ENCODE measurements around the gene CCDC63.
A peak's percentile ranks its signal among the peaks of the same experiment; 100 is the strongest.

Gene CCDC63

DNA sequence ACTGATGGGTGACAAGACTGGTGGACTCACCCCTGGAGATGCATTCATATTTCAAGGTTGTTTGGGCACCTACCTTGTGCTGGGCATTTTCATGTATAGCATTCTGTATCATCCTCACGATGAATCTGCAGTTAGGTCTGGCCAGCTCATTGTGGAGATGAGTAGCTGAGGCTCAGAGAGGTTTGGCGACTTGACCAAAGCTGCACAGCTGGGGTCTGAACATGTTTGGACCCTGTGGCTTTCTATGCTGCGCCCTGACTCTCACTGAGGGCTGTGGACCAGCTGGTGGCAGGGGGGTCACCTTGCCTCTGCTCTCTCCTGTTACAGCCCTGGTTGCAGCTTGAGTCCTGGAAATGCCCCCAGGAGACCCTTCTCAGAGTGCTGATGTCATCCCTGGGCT is 24.9 kb upstream of the CCDC63 start:
- no peak overlapping the region for H3K27ac ChIP-seq
- TF ChIP-seq ZFX (IDR thresholded peaks at IDR 0.05) (no peak), CTCF (conservative IDR thresholded peaks at IDR 0.05) (no peak)

- TF ChIP-seq CTCF (conservative IDR thresholded peaks at IDR 0.05) (no peak), ZFX (IDR thresholded peaks at IDR 0.05) (no peak)
- no peak overlapping the region for H3K27ac ChIP-seq
Measured at GRCh38 chr12:110822821-110823415, 23.9 kb upstream of the CCDC63 start.

DNA sequence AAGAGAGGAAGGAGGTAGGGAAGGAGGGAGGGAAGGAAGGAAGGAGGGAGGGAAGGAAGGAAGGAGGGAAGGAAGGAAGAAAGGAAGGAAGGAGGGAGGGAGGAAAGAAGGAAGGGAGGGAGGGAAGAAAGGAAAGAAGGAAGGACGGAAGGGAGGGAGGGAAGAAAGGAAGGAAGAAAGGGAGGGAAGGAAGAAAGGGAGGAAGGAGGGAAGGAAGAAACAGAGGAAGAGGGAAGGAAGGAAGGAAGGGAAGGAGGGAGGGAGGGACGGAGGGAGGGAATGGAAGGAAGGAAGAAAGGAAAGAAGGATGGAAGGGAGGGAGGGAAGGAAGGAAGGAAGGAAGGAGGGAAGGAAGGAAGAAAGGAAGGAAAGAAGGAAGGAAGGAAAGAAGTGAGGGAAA is 22.4 kb upstream of the CCDC63 start:
- TF ChIP-seq CTCF (conservative IDR thresholded peaks at IDR 0.05) (no peak), ZFX (IDR thresholded peaks at IDR 0.05) (no peak)
- no peak overlapping the region for H3K27ac ChIP-seq

DNA sequence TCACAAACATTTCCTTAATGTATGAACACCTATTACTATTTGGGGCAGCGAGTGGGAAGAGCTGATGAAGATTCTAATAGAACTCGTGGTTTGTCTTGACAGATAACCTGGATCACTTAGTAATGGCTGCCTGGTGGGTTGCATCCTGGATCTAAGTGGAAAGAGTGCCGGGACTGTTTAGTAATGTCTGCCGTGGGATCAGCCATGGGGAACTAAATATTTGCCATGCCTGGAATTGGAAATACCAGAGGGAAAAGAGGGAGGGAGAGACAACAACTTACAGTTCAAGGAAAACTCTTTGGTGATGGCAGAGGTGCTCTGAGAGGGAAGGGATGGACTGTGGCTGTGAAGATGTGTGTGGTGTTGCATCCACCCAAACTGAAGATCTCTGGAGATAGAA is 21.3 kb upstream of the CCDC63 start:
- no peak for TF ChIP-seq CTCF (conservative IDR thresholded peaks at IDR 0.05)
- TF ChIP-seq ZFX (IDR thresholded peaks at IDR 0.05): no peak
- H3K27ac ChIP-seq: no peak overlapping the region

DNA sequence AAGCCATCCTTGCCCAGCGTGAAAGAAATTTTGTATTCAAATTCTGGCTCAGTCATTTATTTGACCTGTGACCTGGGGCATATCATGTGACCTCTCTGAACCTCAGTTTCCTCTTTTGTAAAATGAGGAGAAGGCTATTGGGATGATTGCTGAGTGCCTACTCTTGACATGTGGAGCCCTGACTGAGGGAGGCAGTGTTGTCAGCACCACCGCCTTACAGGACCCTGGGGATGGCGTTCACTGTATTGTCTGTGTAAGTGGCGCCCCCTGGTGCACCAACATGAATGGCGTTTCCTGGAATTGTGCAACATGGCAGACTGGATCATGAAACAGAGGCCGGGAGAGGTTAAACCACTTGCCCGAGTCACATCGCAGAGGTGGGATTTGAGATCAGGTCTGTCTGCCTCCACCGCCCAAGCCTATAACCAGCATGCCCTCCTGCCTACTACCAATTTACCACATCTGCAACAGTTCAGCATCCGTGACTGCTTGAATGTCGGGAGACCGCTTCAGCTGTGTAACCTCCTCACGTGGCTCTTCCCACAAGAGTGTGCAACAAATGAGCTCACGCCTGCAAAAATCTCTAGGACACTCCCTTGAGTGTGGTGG is 20.1 kb upstream of the CCDC63 start:
- no peak overlapping the region for H3K27ac ChIP-seq

GRCh38 chr12:110829308-110829707 is 17.5 kb upstream of the CCDC63 start:
- H3K27ac ChIP-seq: no peak overlapping the region
- no peak for TF ChIP-seq ZFX (IDR thresholded peaks at IDR 0.05)
- no peak for TF ChIP-seq CTCF (conservative IDR thresholded peaks at IDR 0.05)

More for the DNA sequence above, 20.1 kb upstream of the CCDC63 start:
- TF ChIP-seq CTCF (conservative IDR thresholded peaks at IDR 0.05) (peak; percentile 81), ZFX (IDR thresholded peaks at IDR 0.05) (no peak)

GRCh38 chr12:110836291-110836690 is 10.5 kb upstream of the CCDC63 start:
- TF ChIP-seq ZFX (IDR thresholded peaks at IDR 0.05) (no peak), CTCF (conservative IDR thresholded peaks at IDR 0.05) (no peak)
- no peak overlapping the region for H3K27ac ChIP-seq

Data from C4-2B (cell line).